Osteoblast (primary cell): ENCODE data around the gene COBLL1. TPM values are rescaled to one million over a fixed set of nuclear protein-coding genes. Genes with fewer than 3 reads are reported as not detected.

Source experiments
- DNase-seq: peaks from one replicate; pipeline ENCODE4 v3.0.0; 2011; ENCODE audit warnings: low spot score, mixed read lengths; ENCODE audit not compliant: insufficient read length; ENCODE audit errors: missing footprints
- H2AFZ ChIP-seq: 2 replicates; pipeline ENCODE4 v1.6.0; 2011; ENCODE audit warnings: mild to moderate bottlenecking, low read length
- H3K27ac ChIP-seq: 2 replicates; pipeline ENCODE4 v1.5.1; 2011; ENCODE audit warnings: mild to moderate bottlenecking, low read depth, low read length, moderate library complexity
- H3K27me3 ChIP-seq: 2 replicates; pipeline ENCODE4 v1.6.0; 2012; ENCODE audit warnings: mild to moderate bottlenecking, control low read depth, inconsistent platforms, low read length, moderate library complexity; ENCODE audit not compliant: insufficient read depth
- H3K36me3 ChIP-seq: 2 replicates; pipeline ENCODE4 v1.5.1; 2011; ENCODE audit warnings: mild to moderate bottlenecking, low read length, control low read depth, moderate library complexity; ENCODE audit not compliant: insufficient read depth
- H3K4me1 ChIP-seq: 2 replicates; pipeline ENCODE4 v1.5.1; 2011; ENCODE audit warnings: mild to moderate bottlenecking, low read length, control low read depth, moderate library complexity; ENCODE audit not compliant: insufficient read depth
- H3K4me2 ChIP-seq: 2 replicates; pipeline ENCODE4 v1.6.0; 2011; ENCODE audit warnings: mild to moderate bottlenecking, low read length; ENCODE audit not compliant: insufficient read depth
- H3K4me3 ChIP-seq: fragments of 200-600 bp; sonication (generic); 3 replicates; pipeline ENCODE4 v1.5.1; 2012; ENCODE audit warnings: mild to moderate bottlenecking, low read length, inconsistent platforms; ENCODE audit not compliant: insufficient read depth
- H3K79me2 ChIP-seq: 2 replicates; pipeline ENCODE4 v1.6.0; 2012; ENCODE audit warnings: mild to moderate bottlenecking, low read length, control low read depth, inconsistent platforms; ENCODE audit not compliant: insufficient read depth
- H3K9me3 ChIP-seq: 2 replicates; pipeline ENCODE4 v1.5.1; 2011; ENCODE audit warnings: low read depth, low read length, control low read depth
- H4K20me1 ChIP-seq: 2 replicates; pipeline ENCODE4 v1.6.0; 2012; ENCODE audit warnings: mild to moderate bottlenecking, low read length, control low read depth; ENCODE audit not compliant: insufficient read depth
- total RNA-seq: library from RNA; depleted of rRNA; stranded (reverse); fragments of >200 nt; gene quantifications from 2 replicates; pipeline ENCODE4 v1.2.3, GENCODE V29; 2012
- TF ChIP-seq, protein P1 (sequence below): IDR thresholded peaks from 2 replicates; pipeline ENCODE4 v1.5.1; 2011; ENCODE audit warnings: mild to moderate bottlenecking, low read depth, low read length, moderate library complexity; ENCODE audit errors: extremely low read depth

Gene COBLL1
- total RNA-seq, 1 donor, result 10.9 TPM

DNA sequence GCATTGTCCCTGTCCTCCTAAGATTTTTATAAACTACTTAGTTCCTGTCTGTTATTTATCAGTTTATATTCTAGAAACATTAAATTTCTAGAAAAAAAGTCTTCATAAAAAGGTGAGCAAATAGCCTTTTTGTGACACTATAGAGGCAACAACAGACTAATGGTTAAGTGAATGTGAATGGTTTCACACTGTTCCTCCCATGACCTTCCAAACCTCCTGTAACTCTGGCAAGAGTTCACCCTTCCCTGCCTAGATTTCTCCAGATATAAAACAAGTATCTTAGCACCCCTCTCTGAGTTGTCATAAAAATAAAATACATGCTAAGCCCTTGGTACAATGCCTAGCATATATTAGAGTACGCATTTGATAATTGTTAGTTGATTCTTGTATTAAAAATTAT is 29.2 kb downstream of the COBLL1 start:
- no peak overlapping the region for H2AFZ ChIP-seq
- peaks cover 3% of the 10 kb centered on the region for H3K4me1 ChIP-seq
- H3K27ac ChIP-seq, result no peak overlapping the region
- TF ChIP-seq, protein P1, sequence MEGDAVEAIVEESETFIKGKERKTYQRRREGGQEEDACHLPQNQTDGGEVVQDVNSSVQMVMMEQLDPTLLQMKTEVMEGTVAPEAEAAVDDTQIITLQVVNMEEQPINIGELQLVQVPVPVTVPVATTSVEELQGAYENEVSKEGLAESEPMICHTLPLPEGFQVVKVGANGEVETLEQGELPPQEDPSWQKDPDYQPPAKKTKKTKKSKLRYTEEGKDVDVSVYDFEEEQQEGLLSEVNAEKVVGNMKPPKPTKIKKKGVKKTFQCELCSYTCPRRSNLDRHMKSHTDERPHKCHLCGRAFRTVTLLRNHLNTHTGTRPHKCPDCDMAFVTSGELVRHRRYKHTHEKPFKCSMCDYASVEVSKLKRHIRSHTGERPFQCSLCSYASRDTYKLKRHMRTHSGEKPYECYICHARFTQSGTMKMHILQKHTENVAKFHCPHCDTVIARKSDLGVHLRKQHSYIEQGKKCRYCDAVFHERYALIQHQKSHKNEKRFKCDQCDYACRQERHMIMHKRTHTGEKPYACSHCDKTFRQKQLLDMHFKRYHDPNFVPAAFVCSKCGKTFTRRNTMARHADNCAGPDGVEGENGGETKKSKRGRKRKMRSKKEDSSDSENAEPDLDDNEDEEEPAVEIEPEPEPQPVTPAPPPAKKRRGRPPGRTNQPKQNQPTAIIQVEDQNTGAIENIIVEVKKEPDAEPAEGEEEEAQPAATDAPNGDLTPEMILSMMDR, result no peak
- H3K9me3 ChIP-seq, result no peaks in the 10 kb centered on the region
- no peak overlapping the region for H3K4me3 ChIP-seq
- no peaks in the 10 kb centered on the region for H3K27me3 ChIP-seq
- no peaks in the 10 kb centered on the region for H3K36me3 ChIP-seq
- no peak for DNase-seq
- no peaks in the 10 kb centered on the region for H3K79me2 ChIP-seq
- H4K20me1 ChIP-seq, result no peaks in the 10 kb centered on the region
- H3K4me2 ChIP-seq, result no peak overlapping the region

DNA sequence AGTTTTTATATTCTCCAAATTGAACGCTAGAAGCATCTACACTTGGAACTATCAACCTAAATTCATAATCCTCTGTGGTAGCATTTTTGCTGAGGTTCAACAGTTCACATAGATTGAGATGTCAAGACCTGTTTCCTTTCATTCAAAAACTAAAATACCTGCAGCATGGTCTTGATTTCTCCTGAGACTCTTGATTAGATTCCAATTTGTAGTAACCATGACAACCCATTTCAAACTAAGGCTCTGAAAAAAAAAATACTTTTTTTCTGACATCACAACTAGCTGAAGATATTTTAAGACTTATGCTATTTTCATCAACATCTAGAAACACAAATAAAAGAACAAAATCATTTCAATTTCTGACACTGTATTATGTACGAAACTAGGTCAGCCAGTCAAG is 29.8 kb downstream of the COBLL1 start:
- DNase-seq, result no peak

DNA sequence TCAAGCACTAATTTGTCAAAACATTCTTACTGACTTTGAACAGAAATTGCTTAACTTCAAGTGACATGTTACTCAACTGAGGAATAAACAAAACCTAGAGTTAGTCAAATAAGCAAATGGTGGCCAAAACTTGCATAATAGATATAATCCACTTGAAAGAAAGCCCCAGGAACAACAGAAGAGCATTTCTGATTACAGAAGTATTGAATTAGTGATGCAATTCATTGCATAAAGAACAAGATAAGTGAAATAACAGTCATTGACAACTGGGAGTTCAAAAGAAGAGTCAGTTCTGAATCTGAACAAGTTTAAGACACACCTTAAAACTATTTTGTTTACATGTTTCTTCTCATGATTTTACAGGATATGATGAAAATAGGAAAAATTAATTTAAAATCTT is 30.8 kb downstream of the COBLL1 start:
- TF ChIP-seq, protein P1, result no peak

More for the DNA sequence above, 29.8 kb downstream of the COBLL1 start:
- no peaks in the 10 kb centered on the region for H3K27me3 ChIP-seq
- H3K9me3 ChIP-seq, result no peaks in the 10 kb centered on the region
- H3K4me2 ChIP-seq, result no peak overlapping the region
- no peak overlapping the region for H2AFZ ChIP-seq
- H3K4me1 ChIP-seq, result peaks cover 3% of the 10 kb centered on the region
- TF ChIP-seq, protein P1, result no peak
- no peaks in the 10 kb centered on the region for H4K20me1 ChIP-seq
- H3K4me3 ChIP-seq, result no peak overlapping the region
- H3K36me3 ChIP-seq, result no peaks in the 10 kb centered on the region
- no peak overlapping the region for H3K27ac ChIP-seq
- no peaks in the 10 kb centered on the region for H3K79me2 ChIP-seq

DNA sequence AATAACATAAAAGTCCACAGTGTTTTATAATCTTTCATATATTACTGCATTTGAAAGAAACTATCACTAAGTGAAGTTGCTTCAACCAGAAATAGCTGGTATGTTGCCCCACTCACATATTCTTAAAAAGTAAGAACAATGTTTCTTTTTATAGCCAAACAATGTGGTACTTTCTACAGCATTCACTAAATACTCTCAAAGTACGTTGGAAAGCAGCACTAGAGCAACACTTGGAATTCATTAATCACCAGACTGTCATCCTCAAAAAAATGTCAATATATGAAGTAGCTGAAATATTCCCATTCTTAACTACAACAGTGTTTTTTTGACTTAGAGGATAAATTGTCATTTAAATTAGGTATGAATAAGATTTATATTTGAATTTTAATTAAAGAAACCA is 32.8 kb downstream of the COBLL1 start:
- Histone ChIP-seq H3K36me3 (no peaks in the 10 kb centered on the region), H4K20me1 (no peaks in the 10 kb centered on the region), H3K4me3 (no peak overlapping the region), H2AFZ (no peak overlapping the region), H3K27me3 (no peaks in the 10 kb centered on the region), H3K4me2 (no peak overlapping the region), H3K4me1 (peaks cover 3% of the 10 kb centered on the region), H3K9me3 (no peaks in the 10 kb centered on the region), H3K27ac (no peak overlapping the region), H3K79me2 (no peaks in the 10 kb centered on the region)
- TF ChIP-seq, protein P1, result no peak
- DNase-seq, result no peak

More for the DNA sequence above, 30.8 kb downstream of the COBLL1 start:
- no peaks in the 10 kb centered on the region for H3K9me3 ChIP-seq
- no peak overlapping the region for H3K4me2 ChIP-seq
- no peaks in the 10 kb centered on the region for H4K20me1 ChIP-seq
- no peak overlapping the region for H3K4me3 ChIP-seq
- H3K27ac ChIP-seq, result no peak overlapping the region
- no peaks in the 10 kb centered on the region for H3K27me3 ChIP-seq
- H2AFZ ChIP-seq, result no peak overlapping the region
- peaks cover 3% of the 10 kb centered on the region for H3K4me1 ChIP-seq
- no peaks in the 10 kb centered on the region for H3K36me3 ChIP-seq
- no peaks in the 10 kb centered on the region for H3K79me2 ChIP-seq
- DNase-seq, result no peak
